HG03280 (cell line): ENCODE results near the gene KCNJ18.
"Not testable (repeated sequence)": the region's sequence is repeated elsewhere in the genome, so short reads cannot be mapped to it uniquely, and the experiment has no call there.

ENCODE experiments used
- ATAC-seq: cut with Tn5 transposase; IDR thresholded peaks from one replicate; pipeline ENCODE4 v1.9.1; 2021; ENCODE audit warnings: mild to moderate bottlenecking, moderate library complexity; ENCODE audit not compliant: unreplicated experiment

Gene KCNJ18

DNA sequence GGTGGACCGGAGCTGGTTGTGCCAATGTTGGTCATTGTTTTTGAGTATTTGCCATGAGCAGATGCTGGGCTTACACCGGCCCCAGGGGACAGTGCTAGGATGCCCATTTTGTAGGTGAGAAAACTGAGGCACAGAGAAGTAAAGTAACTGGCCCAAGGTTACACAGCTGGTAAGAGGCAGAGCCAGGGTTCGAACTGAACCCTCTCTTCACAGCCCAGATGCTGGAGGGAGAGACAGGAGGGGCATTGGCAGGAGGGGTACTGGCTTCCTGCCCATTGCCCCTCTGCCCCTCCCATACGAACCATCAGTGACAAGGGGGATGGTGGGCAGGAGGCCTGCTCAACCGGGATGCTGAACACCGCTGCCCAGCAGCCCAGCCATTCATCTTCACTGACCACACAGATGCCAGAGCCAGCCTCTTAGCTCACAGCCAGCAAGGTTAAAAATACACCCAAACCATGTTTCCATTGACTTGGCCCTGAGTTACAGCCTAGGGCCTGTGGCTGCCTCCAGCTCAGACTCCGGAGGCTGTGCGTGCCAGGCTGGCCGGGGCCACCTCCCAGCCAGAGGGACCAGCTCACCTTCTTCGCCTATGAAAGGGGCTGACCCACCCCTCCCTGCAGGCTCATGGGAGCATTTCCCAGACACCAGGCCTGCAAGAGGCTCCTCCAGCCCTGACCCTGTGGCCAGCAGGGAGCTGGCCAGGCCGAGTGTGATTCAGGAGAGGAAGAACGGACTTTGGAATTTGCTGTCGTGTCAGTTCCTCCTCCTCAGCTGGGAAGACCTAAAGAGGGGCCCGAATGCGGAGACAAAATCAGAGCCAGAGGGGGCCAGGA is 57.6 kb downstream of the KCNJ18 start:
- ATAC-seq: not testable (repeated sequence)

DNA sequence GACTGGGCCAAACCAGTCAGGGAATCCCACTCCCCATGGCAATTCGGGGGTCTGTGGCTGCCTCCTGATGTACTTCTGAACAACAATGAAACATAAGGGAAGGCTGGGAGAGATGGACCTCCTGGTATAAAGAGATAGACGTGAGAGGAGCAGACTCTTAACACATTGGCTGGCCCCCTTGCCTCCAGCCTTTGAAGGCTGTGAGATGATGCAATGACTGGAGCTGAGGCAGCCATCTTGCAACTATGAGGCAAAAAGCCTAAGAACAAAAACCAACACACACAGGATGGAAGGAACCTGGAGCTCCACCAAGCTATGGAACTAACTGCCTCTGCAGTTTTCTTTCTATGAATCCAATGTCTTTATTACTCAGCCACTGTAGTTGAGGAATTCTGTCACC is 58.8 kb downstream of the KCNJ18 start:
- not testable (repeated sequence) for ATAC-seq
